Hepatocyte (in vitro differentiated cells): ENCODE measurements around the gene SLC23A3. TPM values are rescaled to one million over a fixed set of nuclear protein-coding genes. Genes with fewer than 3 reads are reported as not detected.

ENCODE experiments used
- DNase-seq: peaks from one replicate; pipeline ENCODE4 v3.0.0-alpha.2; 2016; ENCODE audit warnings: low spot score
- H2AFZ ChIP-seq: fragments of 200-600 bp; sonication (generic); 2 replicates; pipeline ENCODE4 v1.6.0; 2016; ENCODE audit warnings: antibody characterized with exemption, mild to moderate bottlenecking
- H3K27ac ChIP-seq: fragments of 200-600 bp; sonication (generic); 2 replicates; pipeline ENCODE4 v1.5.1; 2016; ENCODE audit warnings: mild to moderate bottlenecking
- H3K27me3 ChIP-seq: fragments of 200-600 bp; sonication (generic); 2 replicates; pipeline ENCODE4 v1.6.1; 2016
- H3K36me3 ChIP-seq: fragments of 200-600 bp; sonication (generic); replicated peaks from 2 replicates; pipeline ENCODE4 v1.5.1; 2016; ENCODE audit warnings: low read depth; ENCODE audit not compliant: insufficient read depth
- H3K4me1 ChIP-seq: fragments of 200-600 bp; sonication (generic); 2 replicates; pipeline ENCODE4 v1.5.1; 2016; ENCODE audit warnings: mild to moderate bottlenecking, moderate library complexity; ENCODE audit not compliant: insufficient read depth
- H3K4me2 ChIP-seq: fragments of 200-600 bp; sonication (generic); 2 replicates; pipeline ENCODE4 v1.6.0; 2016
- H3K4me3 ChIP-seq: fragments of 200-600 bp; sonication (generic); 2 replicates; pipeline ENCODE4 v1.5.1; 2016; ENCODE audit warnings: mild to moderate bottlenecking
- H3K79me2 ChIP-seq: fragments of 200-600 bp; sonication (generic); 2 replicates; pipeline ENCODE4 v1.6.0; 2017; ENCODE audit warnings: mild to moderate bottlenecking
- H3K9me2 ChIP-seq: fragments of 200-600 bp; sonication (generic); replicated peaks from 2 replicates; pipeline ENCODE4 v1.6.0; 2017; ENCODE audit warnings: mild to moderate bottlenecking; ENCODE audit not compliant: insufficient read depth
- H3K9me3 ChIP-seq: fragments of 200-600 bp; sonication (generic); 2 replicates; pipeline ENCODE4 v1.5.1; 2016; ENCODE audit warnings: low read depth, mild to moderate bottlenecking
- H4K20me1 ChIP-seq: fragments of 200-600 bp; sonication (generic); 2 replicates; pipeline ENCODE4 v1.6.0; 2016; ENCODE audit warnings: mild to moderate bottlenecking; ENCODE audit not compliant: insufficient read depth, poor library complexity, severe bottlenecking
- CTCF ChIP-seq: fragments of 200-600 bp; sonication (generic); IDR thresholded peaks from 2 replicates; pipeline ENCODE4 v1.5.1; 2016; ENCODE audit warnings: antibody characterized with exemption, mild to moderate bottlenecking; ENCODE audit not compliant: poor library complexity
- EZH2 ChIP-seq: fragments of 200-600 bp; sonication (generic); IDR thresholded peaks from 2 replicates; pipeline ENCODE4 v1.6.1; 2016; ENCODE audit warnings: antibody characterized with exemption, mild to moderate bottlenecking, borderline replicate concordance
- EZH2phosphoT487 ChIP-seq: fragments of 200-600 bp; sonication (generic); IDR thresholded peaks from one replicate; pipeline ENCODE4 v1.6.1; 2018; ENCODE audit warnings: antibody characterized with exemption, mild to moderate bottlenecking, low read depth, moderate library complexity; ENCODE audit not compliant: unreplicated experiment, severe bottlenecking
- WGBS: methylation state at CpG from one replicate; pipeline ENCODE4 v1.1.6; 2016; ENCODE audit warnings: low lambda C conversion rate; ENCODE audit errors: missing lambda C conversion rate; 5-methylcytosine and 5-hydroxymethylcytosine counted together
- polyA plus RNA-seq: library from polyadenylated mRNA; unstranded; fragments of >200 nt; fragmentation: Nextera tagmentation; extraction: Ambion mirVana; gene quantifications from 2 replicates; pipeline ENCODE4 v1.2.1, GENCODE V29; 2016
- total RNA-seq: library from RNA; depleted of rRNA; stranded (reverse); fragments of >200 nt; gene quantifications from 2 replicates; pipeline ENCODE4 v1.2.3, GENCODE V29; 2014

The SLC23A3 gene
- total and polyA plus RNA-seq, 2 experiments from 2014 or later = 0.80 to 1.5 TPM

DNA sequence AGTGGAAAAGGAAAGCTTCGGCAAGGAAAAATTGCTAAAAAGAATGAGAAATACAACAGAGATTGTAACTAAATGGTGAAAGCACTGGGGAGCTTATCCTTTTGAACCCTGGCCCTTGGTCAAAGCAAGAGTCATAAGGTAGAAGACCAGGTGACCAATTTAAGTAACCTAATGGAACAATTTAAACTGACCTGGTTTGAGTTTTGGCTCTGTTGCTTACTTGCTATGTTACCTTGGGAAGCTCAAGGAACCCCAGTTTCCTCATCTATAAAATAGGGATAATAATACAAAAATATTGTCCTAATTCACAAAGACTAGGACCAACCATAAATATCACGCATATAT lies 57.8 kb downstream of the SLC23A3 start:
- TF ChIP-seq EZH2 (no peak), CTCF (no peak), EZH2phosphoT487 (no peak)
- Histone ChIP-seq H2AFZ (no peak overlapping the region), H3K9me3 (no peaks in the 10 kb centered on the region), H4K20me1 (no peaks in the 10 kb centered on the region), H3K36me3 (no peaks in the 10 kb centered on the region), H3K4me3 (no peak overlapping the region), H3K9me2 (no peaks in the 10 kb centered on the region), H3K27ac (peak overlapping the region; percentile 70), H3K27me3 (no peaks in the 10 kb centered on the region), H3K79me2 (peaks cover 26% of the 10 kb centered on the region), H3K4me1 (peaks cover 39% of the 10 kb centered on the region), H3K4me2 (peak overlapping the region; percentile 25)
- WGBS = 89% methylated on average over 2 of the region's 2 CpGs
- no peak for DNase-seq

Other genes with a start within 250 kb of the SLC23A3 start
- gene CDK5R2, start 210.4 kb downstream of the SLC23A3 start, total RNA-seq = 0.08 and 0.37 TPM in 2 replicates
- not detected in 2 replicates for gene CDK5R2, start 210.4 kb downstream of the SLC23A3 start, polyA plus RNA-seq
- gene FEV, start 184.8 kb downstream of the SLC23A3 start, total RNA-seq = 0.70 TPM in 1 of 2 replicates, not detected in the other
- gene FEV, start 184.8 kb downstream of the SLC23A3 start, polyA plus RNA-seq = 0.58 and 2.1 TPM in 2 replicates
- 0.90 TPM in 1 of 2 replicates, not detected in the other for gene CRYBA2, start 176.6 kb downstream of the SLC23A3 start, total RNA-seq
- not detected in 2 replicates for gene CRYBA2, start 176.6 kb downstream of the SLC23A3 start, polyA plus RNA-seq
- gene CFAP65, start 128.5 kb downstream of the SLC23A3 start, total RNA-seq = 0.03 and 0.12 TPM in 2 replicates
- gene CFAP65, start 128.5 kb downstream of the SLC23A3 start, polyA plus RNA-seq = 0.05 and 0.06 TPM in 2 replicates
- 23.0 and 23.1 TPM in 2 replicates for gene IHH, start 109.1 kb downstream of the SLC23A3 start, total RNA-seq
- 27.7 and 36.3 TPM in 2 replicates for gene IHH, start 109.1 kb downstream of the SLC23A3 start, polyA plus RNA-seq
- gene NHEJ1, start 9.2 kb downstream of the SLC23A3 start, total RNA-seq = 27.8 and 28.2 TPM in 2 replicates
- gene NHEJ1, start 9.2 kb downstream of the SLC23A3 start, polyA plus RNA-seq = 18.1 and 18.2 TPM in 2 replicates
- gene CNPPD1, start 6.9 kb upstream of the SLC23A3 start, total RNA-seq = 25.8 and 34.0 TPM in 2 replicates
- gene CNPPD1, start 6.9 kb upstream of the SLC23A3 start, polyA plus RNA-seq = 49.4 and 50.8 TPM in 2 replicates
- 89.1 and 93.3 TPM in 2 replicates for gene RETREG2, start 8.2 kb upstream of the SLC23A3 start, total RNA-seq
- 81.0 and 90.7 TPM in 2 replicates for gene RETREG2, start 8.2 kb upstream of the SLC23A3 start, polyA plus RNA-seq
- gene ZFAND2B, start 36.8 kb upstream of the SLC23A3 start, total RNA-seq = 38.7 and 58.1 TPM in 2 replicates
- gene ZFAND2B, start 36.8 kb upstream of the SLC23A3 start, polyA plus RNA-seq = 55.1 and 65.4 TPM in 2 replicates
- 34.7 and 37.7 TPM in 2 replicates for gene ABCB6, start 48.9 kb upstream of the SLC23A3 start, total RNA-seq
- gene ABCB6, start 48.9 kb upstream of the SLC23A3 start, polyA plus RNA-seq = 53.4 and 59.5 TPM in 2 replicates
- 34.6 and 35.7 TPM in 2 replicates for gene ATG9A, start 59.6 kb upstream of the SLC23A3 start, total RNA-seq
- 46.6 and 57.8 TPM in 2 replicates for gene ATG9A, start 59.6 kb upstream of the SLC23A3 start, polyA plus RNA-seq
- gene ANKZF1, start 59.8 kb upstream of the SLC23A3 start, total RNA-seq = 25.2 and 37.5 TPM in 2 replicates
- 41.6 and 47.1 TPM in 2 replicates for gene ANKZF1, start 59.8 kb upstream of the SLC23A3 start, polyA plus RNA-seq
- 5.9 and 9.6 TPM in 2 replicates for gene GLB1L, start 75.4 kb upstream of the SLC23A3 start, total RNA-seq
- gene GLB1L, start 75.4 kb upstream of the SLC23A3 start, polyA plus RNA-seq = 1.7 and 6.6 TPM in 2 replicates
- gene STK16, start 75.5 kb upstream of the SLC23A3 start, total RNA-seq = 35.6 and 38.8 TPM in 2 replicates
- gene STK16, start 75.5 kb upstream of the SLC23A3 start, polyA plus RNA-seq = 7.7 and 10.1 TPM in 2 replicates
- gene TUBA4B, start 83.2 kb upstream of the SLC23A3 start, total RNA-seq = 0.13 TPM in 1 of 2 replicates, not detected in the other
- not detected in 2 replicates for gene TUBA4B, start 83.2 kb upstream of the SLC23A3 start, polyA plus RNA-seq
- 4.7 and 9.6 TPM in 2 replicates for gene TUBA4A, start 83.9 kb upstream of the SLC23A3 start, total RNA-seq
- 10.5 and 14.3 TPM in 2 replicates for gene TUBA4A, start 83.9 kb upstream of the SLC23A3 start, polyA plus RNA-seq
- gene DNAJB2, start 109.3 kb upstream of the SLC23A3 start, total RNA-seq = 47.4 and 50.7 TPM in 2 replicates
- gene DNAJB2, start 109.3 kb upstream of the SLC23A3 start, polyA plus RNA-seq = 19.4 and 20.1 TPM in 2 replicates
- gene PTPRN, start 139.4 kb upstream of the SLC23A3 start, total RNA-seq = 3.5 and 4.6 TPM in 2 replicates
- gene PTPRN, start 139.4 kb upstream of the SLC23A3 start, polyA plus RNA-seq = 9.8 and 9.9 TPM in 2 replicates
- not detected in 2 replicates for gene RESP18, start 162.7 kb upstream of the SLC23A3 start, total RNA-seq
- not detected in 2 replicates for gene RESP18, start 162.7 kb upstream of the SLC23A3 start, polyA plus RNA-seq
- gene DNPEP, start 217.9 kb upstream of the SLC23A3 start, total RNA-seq = 53.5 and 72.0 TPM in 2 replicates
- gene DNPEP, start 217.9 kb upstream of the SLC23A3 start, polyA plus RNA-seq = 79.0 and 87.7 TPM in 2 replicates
- gene DES, start 248.3 kb upstream of the SLC23A3 start, total RNA-seq = 103 and 114 TPM in 2 replicates
- gene DES, start 248.3 kb upstream of the SLC23A3 start, polyA plus RNA-seq = 58.5 and 60.9 TPM in 2 replicates